Stimulated activated CD4-positive, alpha-beta T cell treated with anti-CD3 and anti-CD28 coated beads, Interleukin-2, amount 100 ng/mL, for 24 hours (primary cell): ENCODE data around the gene SUCLG2.

Experiments
- DNase-seq, 2 donors: peaks; one replicate each; pipeline ENCODE4 v3.0.0-alpha.2; 2020

The SUCLG2 gene

DNA sequence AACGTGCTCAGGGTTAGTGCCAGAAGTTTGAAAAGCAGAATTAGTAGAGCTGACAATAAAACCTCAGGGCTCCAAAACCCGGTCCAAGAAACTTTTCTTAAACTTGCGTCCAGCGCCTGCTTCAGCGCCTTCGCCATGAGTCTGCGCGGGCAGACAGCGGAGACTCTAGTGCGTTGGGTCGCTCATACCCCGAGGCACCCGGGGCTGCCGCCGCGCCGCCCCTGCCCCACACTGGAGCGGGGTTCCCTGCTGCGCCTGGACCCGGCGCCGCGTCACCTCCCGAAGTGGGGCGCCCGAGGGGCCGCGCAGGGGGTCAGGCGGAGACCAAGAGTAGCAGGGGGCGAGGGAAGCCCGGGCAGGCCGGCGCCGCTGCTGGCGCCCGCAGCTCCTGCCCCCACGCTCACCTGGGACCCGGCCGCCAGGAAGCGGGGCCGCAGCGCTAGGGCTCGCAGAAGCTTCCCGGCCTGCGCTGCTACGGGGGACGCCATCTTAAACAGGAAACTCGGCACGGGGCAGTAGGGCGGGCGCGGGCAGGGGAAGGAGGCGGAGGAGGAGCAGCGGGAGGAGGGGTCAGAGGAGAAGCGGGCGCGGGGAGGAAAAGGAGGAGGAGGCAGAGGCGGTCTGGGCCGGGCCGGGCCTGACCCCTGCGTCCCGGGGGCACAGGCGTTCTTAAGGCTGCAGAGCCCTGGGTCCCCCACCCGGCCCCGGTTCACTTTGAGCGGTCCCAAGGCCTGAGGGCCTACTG is at the start of gene SUCLG2:
TSS of gene SUCLG2 (minus strand) at position 514 of the 745 bp plus-strand sequence. CDS start at position 488, 26 bp downstream.
- DNase-seq: peak; percentile 84 to 86

GRCh38 chr3:67700596-67700995 is 46.2 kb upstream of the SUCLG2 start:
- no peak for DNase-seq

DNA sequence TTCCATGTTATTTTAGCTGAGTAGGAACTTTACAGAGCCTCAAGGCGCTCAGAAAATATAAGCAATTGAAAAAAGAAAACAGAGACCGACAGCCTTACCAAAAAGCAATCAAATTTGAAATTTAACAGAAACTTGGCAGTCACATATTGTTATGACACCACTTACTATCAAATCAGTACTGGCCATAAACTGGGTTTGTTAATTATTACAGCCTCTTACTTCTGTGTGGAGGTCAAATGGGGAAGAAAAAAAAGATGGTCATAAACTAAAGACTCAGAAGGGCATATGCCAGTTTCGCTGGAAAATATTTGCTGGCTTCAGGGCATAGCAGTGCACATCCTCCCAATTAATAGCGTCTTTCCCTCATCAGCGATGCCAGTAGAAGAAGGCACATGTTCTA is 45.5 kb upstream of the SUCLG2 start:
- DNase-seq: no peak

DNA sequence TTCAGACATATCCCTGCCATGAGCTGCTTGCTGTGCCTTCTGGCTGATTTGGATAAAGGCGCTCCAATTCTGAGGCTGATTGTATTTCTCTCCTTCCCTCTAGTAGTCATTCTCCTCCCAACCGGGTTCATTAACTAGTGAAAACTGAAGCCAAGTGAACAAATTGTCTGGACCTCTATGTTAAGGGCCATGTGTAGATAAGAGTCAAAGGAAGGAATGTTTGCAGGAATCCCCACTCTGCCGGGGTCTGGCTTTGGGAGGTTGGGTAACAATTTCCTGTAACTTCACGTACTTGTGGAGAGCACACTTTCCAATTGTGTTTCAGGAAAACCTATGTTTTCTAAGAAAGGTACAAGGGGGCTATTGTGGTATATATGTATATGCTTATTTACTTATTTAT is 38.2 kb upstream of the SUCLG2 start:
- DNase-seq: no peak

DNA sequence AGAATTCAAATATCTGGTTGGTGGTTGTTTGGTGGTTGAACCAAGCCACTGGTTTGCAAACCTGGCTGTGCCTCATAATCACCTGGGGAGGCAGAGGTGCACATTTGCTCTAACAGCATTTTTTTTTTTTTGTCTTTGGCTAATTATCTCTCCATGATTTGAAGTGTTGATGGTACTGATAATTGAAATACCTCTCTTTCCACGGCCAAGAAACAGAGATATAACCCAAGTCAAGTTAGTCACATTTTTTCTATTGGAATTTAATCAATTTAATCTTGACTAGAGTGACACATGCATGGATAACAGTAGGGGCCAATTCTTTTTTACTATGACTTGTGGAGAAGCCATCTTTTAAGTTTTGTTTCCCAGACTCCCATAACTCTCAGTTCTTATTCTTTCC is 37.5 kb upstream of the SUCLG2 start:
- no peak for DNase-seq

GRCh38 chr3:67691207-67691606 is 36.8 kb upstream of the SUCLG2 start:
- no peak for DNase-seq

DNA sequence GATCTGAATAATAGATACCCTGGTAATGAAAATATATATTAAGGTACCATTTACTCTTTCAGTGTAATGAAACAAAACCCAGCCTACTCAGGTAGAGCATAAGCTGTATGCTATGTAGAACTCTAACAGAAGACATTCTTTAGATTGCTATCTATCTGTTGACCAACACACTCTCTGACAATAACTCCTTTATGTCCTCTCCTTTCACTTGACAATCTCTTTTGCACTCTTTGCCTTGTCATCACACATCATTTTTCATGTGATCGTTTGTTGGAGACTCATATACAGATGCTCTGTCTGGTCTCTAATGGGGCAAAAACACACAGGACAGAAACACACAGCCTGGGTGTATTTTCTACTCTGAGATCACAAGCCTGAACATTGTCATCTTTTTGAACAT is 35.4 kb upstream of the SUCLG2 start:
- DNase-seq: no peak

GRCh38 chr3:67688231-67688630 is 33.8 kb upstream of the SUCLG2 start:
- no peak for DNase-seq

- no peak for DNase-seq
Measured at GRCh38 chr3:67686069-67686468, 31.7 kb upstream of the SUCLG2 start.

GRCh38 chr3:67685499-67685898 is 31.1 kb upstream of the SUCLG2 start:
- DNase-seq: no peak

GRCh38 chr3:67684211-67684610 is 29.8 kb upstream of the SUCLG2 start:
- DNase-seq: no peak

DNA sequence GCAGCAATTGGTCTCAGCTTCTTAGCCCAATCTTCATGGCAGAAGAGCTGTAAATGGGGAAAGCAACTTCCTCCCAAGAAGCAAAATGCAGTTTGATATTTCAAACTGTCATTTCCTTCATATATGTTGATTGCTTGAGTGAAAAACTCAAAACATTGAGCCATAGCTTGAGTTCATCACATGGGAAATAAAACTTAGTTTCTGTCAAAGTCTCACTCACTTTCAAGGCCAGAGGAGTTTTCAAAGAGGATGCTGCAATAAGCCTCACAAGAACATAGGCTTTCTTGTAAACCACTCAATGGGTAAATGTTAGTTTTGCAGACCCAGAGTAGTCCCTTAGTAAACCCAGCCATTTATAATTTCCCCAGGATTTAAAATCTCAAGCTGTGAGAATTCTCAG is 29.1 kb upstream of the SUCLG2 start:
- no peak for DNase-seq

DNA sequence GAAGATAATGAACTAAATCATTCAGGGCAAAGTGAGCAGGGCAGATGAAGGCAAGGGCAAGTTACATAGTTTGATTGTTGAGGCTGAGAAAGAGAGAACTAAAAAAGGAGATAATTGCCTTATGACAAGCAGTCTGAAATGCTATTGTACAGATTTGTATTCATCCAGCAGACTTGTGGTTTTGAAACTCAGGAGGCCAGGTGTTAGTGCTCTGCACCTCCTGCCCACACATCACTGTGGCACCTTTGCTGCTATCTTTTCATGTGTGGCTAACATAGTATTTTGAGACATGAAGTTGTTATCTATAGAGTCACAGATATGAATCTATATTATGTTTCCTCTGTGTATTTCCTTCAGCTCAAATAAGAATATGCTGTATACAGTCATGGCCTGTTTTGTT is 24.3 kb upstream of the SUCLG2 start:
- no peak for DNase-seq

- DNase-seq: no peak
Measured at GRCh38 chr3:67674055-67674454, 19.6 kb upstream of the SUCLG2 start.

DNA sequence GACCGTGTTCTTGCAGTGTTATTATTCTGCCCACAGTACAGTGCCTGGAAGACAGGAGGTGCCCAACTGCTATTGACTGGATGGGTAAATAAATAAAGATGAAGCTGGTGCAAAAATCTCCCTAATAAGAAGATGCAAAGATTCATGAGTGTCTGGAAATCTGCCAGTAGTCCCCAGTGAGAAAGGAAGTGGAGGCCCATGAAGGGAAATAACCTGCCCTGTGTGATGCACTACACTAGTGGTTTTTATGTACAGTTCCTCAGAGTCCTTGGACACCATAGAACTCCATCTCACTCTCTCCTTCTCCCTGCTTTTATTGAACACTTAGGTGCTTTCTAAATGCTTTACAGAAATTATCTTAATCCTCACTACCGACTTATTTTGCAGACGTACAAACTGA is 8.3 kb upstream of the SUCLG2 start:
- DNase-seq: no peak

DNA sequence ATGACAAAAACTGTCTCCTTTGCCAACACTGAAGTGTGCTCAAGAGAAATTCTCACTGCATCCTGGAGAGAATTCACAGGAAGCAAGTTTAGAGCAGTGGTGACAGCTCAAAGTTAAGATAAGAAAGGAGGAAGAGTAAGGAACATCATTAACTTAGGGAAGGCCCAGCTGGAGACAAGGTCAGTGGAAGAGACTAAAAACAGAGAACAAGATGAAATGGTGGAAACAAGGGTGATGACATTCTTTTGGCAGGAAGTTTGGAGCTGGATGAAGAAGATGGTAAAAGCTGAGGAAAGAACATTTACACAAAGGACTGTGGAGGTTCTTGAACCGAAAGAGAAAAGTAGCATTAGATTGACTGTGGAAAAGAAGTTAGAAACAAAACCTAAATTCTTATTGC is 6.7 kb upstream of the SUCLG2 start:
- no peak for DNase-seq

DNA sequence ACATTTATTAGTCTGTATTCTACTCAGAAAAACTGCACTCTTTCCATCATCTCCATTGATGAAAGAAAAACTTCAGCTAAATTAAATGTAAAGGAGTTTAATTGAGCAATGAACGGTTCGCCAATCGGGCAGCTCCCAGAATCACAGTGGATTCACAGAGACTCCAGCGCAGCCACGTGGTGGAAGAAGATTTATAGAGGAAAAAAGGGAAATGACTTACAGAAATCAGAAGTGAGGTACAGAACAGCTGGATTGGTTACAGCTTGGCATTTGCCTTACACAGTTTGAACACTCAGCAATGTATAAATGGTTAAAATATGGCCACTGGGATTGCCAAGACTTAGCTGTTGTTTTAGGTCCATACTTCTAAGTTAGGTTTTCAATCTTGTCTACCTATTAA is 2.8 kb upstream of the SUCLG2 start:
- no peak for DNase-seq

DNA sequence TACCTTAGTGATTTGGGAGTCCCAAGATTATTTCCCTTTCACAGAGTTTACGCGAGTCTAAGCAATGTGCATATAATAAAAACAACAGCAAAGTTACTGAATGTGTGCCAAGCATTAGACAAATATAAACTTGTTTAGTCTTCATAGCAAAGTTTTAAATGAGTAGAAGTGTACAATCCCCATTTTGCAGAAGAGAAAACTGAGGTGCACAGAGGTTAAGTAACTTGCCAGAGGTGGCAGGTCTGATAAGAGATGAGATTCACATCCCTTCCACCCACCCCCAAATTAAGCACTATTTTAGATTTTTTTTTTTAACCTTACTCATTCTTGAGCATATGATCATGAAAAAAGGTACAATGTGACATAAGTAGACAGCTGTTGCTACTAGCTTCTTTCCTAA is 2.2 kb upstream of the SUCLG2 start:
- no peak for DNase-seq

- DNase-seq: peak; percentile 68 to 71
Measured at GRCh38 chr3:67655364-67656121, 1.1 kb upstream of the SUCLG2 start.

- no peak for DNase-seq
Measured at GRCh38 chr3:67654844-67655177, 399 bp upstream of the SUCLG2 start.

DNA sequence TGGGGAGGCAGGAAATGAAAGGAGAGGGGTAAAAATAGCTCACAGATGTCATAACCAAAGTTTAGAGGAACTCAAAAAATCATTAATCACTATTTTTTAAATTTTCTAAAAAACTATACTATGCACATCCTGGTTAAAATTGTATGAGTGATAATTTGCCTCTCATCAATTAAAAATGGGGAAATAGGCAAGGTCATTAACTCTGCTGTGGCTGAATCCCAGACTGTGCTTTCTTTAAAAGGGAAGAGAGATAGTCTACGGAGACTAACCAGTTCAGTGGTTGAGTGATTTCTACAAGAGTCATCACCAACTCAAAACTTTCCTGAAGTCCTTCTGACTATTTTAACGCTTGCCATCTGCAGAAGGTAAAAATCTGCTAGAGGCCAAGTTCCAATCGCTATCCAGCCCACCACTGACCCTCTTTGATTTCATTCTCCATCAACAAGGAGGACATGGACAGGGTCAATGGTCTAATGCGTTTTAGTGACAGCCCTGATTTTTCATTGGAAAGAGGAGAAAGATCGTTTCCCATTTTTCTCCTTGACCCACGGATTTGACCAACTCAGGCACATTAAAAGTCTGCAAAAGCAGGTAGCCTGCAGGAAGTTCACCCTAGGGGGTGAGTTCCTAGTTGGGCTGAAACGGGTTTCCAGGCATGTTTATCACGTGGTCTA is 850 bp downstream of the SUCLG2 start:
- DNase-seq: no peak

DNA sequence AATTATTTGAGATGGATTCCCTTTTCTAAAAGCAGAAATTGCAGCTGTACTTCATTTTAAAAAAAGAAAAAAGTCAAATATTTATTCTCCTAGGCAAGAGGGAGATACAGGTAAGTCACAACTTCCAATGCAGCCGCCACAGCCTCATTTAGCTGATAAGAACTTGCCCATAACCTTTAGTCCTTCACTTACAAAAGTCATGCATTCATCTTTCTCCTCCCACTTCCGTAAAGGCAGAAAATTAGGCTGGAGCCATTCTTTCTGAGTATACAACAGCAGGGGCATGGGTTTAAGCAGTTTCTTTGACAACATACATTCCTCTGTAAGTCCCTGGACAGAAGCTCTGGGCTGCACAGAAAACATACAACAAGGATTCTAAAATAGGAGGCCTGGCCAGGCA is 4.3 kb downstream of the SUCLG2 start:
- no peak for DNase-seq

- DNase-seq: no peak
Measured at GRCh38 chr3:67649681-67650080, 4.7 kb downstream of the SUCLG2 start.

- DNase-seq: no peak
Measured at GRCh38 chr3:67648701-67649100, 5.7 kb downstream of the SUCLG2 start.
